ENCODE measurements around the gene HRAS. TPM values are rescaled to one million over a fixed set of nuclear protein-coding genes. Genes with fewer than 3 reads are reported as not detected.

The HRAS gene
- total RNA-seq, 1 donor from 2014 or later, result 41.5 TPM

DNA sequence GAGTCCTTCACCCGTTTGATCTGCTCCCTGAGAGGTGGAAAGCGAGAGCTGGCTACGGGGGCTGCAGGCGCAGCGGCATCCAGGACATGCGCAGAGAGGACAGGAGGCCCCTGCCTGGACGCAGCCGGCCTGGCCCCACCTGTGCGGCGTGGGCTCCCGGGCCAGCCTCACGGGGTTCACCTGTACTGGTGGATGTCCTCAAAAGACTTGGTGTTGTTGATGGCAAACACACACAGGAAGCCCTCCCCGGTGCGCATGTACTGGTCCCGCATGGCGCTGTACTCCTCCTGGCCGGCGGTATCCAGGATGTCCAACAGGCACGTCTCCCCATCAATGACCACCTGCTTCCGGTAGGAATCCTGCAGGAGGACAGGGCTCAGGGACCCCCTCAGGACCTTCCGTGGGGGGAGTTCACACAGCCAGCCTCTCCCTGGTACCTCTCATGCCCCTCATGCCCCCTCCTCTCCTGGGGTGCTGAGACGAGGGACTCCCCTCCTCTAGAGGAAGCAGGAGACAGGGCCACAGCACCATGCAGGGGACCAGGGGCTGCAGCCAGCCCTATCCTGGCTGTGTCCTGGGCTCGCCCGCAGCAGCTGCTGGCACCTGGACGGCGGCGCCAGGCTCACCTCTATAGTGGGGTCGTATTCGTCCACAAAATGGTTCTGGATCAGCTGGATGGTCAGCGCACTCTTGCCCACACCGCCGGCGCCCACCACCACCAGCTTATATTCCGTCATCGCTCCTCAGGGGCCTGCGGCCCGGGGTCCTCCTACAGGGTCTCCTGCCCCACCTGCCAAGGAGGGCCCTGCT, 1.6 kb downstream of the HRAS start:
- DNase-seq (ENCODE audit: low spot score in 2 of 2, unreplicated experiment in 2 of 2), result no peak
- TF ChIP-seq, protein P1, sequence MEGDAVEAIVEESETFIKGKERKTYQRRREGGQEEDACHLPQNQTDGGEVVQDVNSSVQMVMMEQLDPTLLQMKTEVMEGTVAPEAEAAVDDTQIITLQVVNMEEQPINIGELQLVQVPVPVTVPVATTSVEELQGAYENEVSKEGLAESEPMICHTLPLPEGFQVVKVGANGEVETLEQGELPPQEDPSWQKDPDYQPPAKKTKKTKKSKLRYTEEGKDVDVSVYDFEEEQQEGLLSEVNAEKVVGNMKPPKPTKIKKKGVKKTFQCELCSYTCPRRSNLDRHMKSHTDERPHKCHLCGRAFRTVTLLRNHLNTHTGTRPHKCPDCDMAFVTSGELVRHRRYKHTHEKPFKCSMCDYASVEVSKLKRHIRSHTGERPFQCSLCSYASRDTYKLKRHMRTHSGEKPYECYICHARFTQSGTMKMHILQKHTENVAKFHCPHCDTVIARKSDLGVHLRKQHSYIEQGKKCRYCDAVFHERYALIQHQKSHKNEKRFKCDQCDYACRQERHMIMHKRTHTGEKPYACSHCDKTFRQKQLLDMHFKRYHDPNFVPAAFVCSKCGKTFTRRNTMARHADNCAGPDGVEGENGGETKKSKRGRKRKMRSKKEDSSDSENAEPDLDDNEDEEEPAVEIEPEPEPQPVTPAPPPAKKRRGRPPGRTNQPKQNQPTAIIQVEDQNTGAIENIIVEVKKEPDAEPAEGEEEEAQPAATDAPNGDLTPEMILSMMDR (IDR thresholded peaks at IDR 0.05; ENCODE audit: unreplicated experiment), result no peak
- Mint-ChIP-seq H3K4me1 (peaks cover 8% of the 10 kb centered on the region), H3K36me3 (peaks cover 5% of the 10 kb centered on the region), H3K27ac (no peak overlapping the region), H3K27me3 (ENCODE audit: low read depth) (peaks cover 10% of the 10 kb centered on the region), H3K4me3 (peak overlapping the region; percentile 69), H3K9me3 (no peaks in the 10 kb centered on the region)

GRCh38 chr11:532986-533585, 2.3 kb downstream of the HRAS start:
- Mint-ChIP-seq H3K4me3 (no peak overlapping the region), H3K27ac (no peak overlapping the region), H3K36me3 (peaks cover 5% of the 10 kb centered on the region)

DNA sequence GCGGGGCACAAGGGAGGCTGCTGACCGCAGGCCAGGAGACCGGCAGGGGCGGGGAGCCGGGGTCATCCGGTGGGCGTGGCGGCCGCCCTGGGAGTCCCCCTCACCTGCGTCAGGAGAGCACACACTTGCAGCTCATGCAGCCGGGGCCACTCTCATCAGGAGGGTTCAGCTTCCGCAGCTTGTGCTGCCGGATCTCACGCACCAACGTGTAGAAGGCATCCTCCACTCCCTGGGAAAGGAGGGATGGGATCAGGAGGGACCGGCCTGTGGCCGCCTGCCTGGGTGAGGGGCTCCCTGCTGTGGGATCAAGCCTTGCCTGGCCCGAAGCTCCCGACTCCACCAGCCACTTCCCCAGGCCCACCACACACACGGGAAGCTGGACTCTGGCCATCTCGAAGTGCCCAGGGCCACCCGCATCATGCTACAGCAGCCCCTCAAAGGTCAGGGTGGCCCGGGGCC, 2.8 kb downstream of the HRAS start:
- no peak overlapping the region for H3K27ac Mint-ChIP-seq
- H3K27me3 Mint-ChIP-seq (ENCODE audit: low read depth), result no peaks in the 10 kb centered on the region
- H3K4me3 Mint-ChIP-seq, result no peak overlapping the region
- peaks cover 5% of the 10 kb centered on the region for H3K36me3 Mint-ChIP-seq
- no peak for DNase-seq (ENCODE audit: low spot score in 2 of 2, unreplicated experiment in 2 of 2)
- H3K9me3 Mint-ChIP-seq, result no peaks in the 10 kb centered on the region
- peaks cover 5% of the 10 kb centered on the region for H3K4me1 Mint-ChIP-seq
- TF ChIP-seq, protein P1 (IDR thresholded peaks at IDR 0.05; ENCODE audit: unreplicated experiment), result no peak

More at GRCh38 chr11:532986-533585, 2.3 kb downstream of the HRAS start:
- Mint-ChIP-seq H3K9me3 (no peaks in the 10 kb centered on the region), H3K27me3 (ENCODE audit: low read depth) (peaks cover 4% of the 10 kb centered on the region), H3K4me1 (peaks cover 8% of the 10 kb centered on the region)
- TF ChIP-seq, protein P1 (IDR thresholded peaks at IDR 0.05; ENCODE audit: unreplicated experiment), result no peak
- no peak for DNase-seq (ENCODE audit: low spot score in 2 of 2, unreplicated experiment in 2 of 2)

DNA sequence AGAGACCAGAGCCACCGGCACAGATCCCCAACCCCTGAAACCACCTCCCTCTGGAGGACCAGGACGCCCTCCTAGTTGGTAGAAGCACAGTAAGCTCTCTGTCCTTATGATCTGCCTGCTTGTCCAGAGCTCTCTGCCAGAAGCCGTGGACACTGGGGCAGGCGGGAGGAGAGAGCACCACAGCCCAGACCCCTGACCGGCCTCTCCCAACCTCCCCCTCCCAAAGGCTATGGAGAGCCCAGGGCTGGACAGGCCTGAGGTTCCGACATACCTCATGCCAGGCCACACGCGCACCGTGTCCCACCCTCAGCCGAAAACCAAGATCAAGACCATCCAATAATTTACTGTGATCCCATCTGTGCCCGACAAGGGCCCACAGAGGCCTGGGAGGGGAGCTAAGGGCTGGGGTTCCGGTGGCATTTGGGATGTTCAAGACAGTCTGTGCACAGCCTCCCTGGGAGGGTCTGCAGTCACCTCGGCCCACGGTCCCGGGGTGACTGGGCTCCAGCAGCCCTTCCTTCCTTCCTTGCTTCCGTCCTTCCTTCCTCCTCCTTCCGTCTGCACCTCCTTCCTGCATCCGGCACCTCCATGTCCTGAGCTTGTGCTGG, 3.4 kb downstream of the HRAS start:
- TF ChIP-seq, protein P1 (IDR thresholded peaks at IDR 0.05; ENCODE audit: unreplicated experiment), result no peak
- H3K36me3 Mint-ChIP-seq, result peaks cover 5% of the 10 kb centered on the region
- DNase-seq (ENCODE audit: low spot score in 2 of 2, unreplicated experiment in 2 of 2), result no peak
- peak overlapping the region; percentile 16 for H3K27ac Mint-ChIP-seq
- no peaks in the 10 kb centered on the region for H3K27me3 Mint-ChIP-seq (ENCODE audit: low read depth)
- no peaks in the 10 kb centered on the region for H3K9me3 Mint-ChIP-seq
- H3K4me3 Mint-ChIP-seq, result no peak overlapping the region
- H3K4me1 Mint-ChIP-seq, result peaks cover 5% of the 10 kb centered on the region

DNA sequence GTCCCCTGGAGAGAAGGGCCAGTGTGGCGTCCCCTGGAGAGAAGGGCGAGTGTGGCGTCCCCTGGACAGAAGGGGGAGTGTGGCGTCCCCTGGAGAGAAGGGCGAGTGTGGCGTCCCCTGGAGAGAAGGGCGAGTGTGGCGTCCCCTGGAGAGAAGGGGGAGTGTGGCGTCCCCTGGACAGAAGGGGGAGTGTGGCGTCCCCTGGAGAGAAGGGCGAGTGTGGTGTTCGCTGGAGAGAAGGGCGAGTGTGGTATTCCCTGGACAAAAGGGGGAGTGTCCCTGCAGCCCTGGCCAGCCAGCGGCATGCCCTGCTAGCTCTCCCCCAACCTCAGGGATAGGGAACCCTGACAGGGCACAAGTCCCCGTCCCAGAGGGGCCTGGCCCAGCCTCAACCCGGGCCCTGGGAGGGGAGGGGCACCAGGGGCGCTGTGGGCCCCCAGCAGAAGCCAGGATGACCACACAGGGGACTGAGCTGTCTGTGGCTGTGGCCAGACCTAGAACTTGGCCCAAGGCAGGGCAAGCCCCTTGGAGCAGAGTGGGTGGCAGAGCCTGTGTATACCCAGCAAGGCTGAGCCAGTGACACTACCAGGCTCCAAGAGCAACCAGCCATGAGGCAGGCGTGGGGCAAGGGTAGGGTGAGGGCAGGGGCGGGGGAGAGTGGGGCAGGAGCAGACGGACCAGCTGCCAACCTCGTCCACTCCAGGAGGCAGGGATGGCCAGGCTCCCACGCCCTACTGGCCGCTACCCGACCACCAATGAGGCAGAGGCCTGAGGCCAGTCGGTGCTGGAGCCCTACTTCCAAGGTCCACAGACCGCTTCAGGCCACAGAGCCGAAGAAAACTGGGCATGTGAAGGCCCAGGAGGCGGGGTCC, 4.2 kb downstream of the HRAS start:
- Mint-ChIP-seq H3K36me3 (peaks cover 5% of the 10 kb centered on the region), H3K27ac (no peak overlapping the region), H3K9me3 (no peaks in the 10 kb centered on the region), H3K27me3 (ENCODE audit: low read depth) (no peaks in the 10 kb centered on the region), H3K4me3 (no peak overlapping the region), H3K4me1 (peaks cover 2% of the 10 kb centered on the region)
- no peak for DNase-seq (ENCODE audit: low spot score in 2 of 2, unreplicated experiment in 2 of 2)
- TF ChIP-seq, protein P1 (IDR thresholded peaks at IDR 0.05; ENCODE audit: unreplicated experiment), result no peak
